Liver (tissue), 9 donors: ENCODE data around the gene DAPK3. TPM values are rescaled to one million over a fixed set of nuclear protein-coding genes. Genes with fewer than 3 reads are reported as not detected.

Source experiments
- DNase-seq: peaks from one replicate; pipeline ENCODE4 v3.0.0-alpha.2; 2017; ENCODE audit warnings: low spot score
- H3K27ac ChIP-seq, 2 donors: one replicate each; pipeline ENCODE4 v1.7.0; 2013; ENCODE audit warnings: inconsistent platforms in 2 of 2, low read length in 2 of 2, control low read depth in 1 of 2, low read depth in 1 of 2, mild to moderate bottlenecking in 1 of 2
- H3K27me3 ChIP-seq, 4 donors: one replicate each; pipeline versions ENCODE4 v1.6.1 to v1.7.0; 2013; ENCODE audit warnings: low read length in 3 of 4, inconsistent platforms in 1 of 4, mild to moderate bottlenecking in 1 of 4, moderate library complexity in 1 of 4; ENCODE audit not compliant: control insufficient read depth in 4 of 4, insufficient read depth in 4 of 4
- H3K36me3 ChIP-seq, 4 donors: one replicate each; pipeline versions ENCODE4 v1.6.1 to v1.7.0; 2013; ENCODE audit warnings: low read length in 3 of 4, mild to moderate bottlenecking in 3 of 4, low read depth in 1 of 4, moderate library complexity in 1 of 4; ENCODE audit not compliant: control insufficient read depth in 4 of 4, insufficient read depth in 3 of 4
- H3K4me1 ChIP-seq, 4 donors: one replicate each; pipeline versions ENCODE4 v1.6.1 to v1.7.0; 2013; ENCODE audit warnings: low read length in 3 of 4, mild to moderate bottlenecking in 3 of 4, moderate library complexity in 1 of 4; ENCODE audit not compliant: control insufficient read depth in 4 of 4, insufficient read depth in 4 of 4
- H3K4me3 ChIP-seq, 3 donors: one replicate each; pipeline versions ENCODE4 v1.6.1 to v1.7.0; 2013; ENCODE audit warnings: low read length in 3 of 3, control low read depth in 1 of 3, low read depth in 1 of 3, mild to moderate bottlenecking in 1 of 3
- H3K9ac ChIP-seq, 2 donors: one replicate each; pipeline ENCODE4 v1.7.0; 2013; ENCODE audit warnings: low read length in 2 of 2, mild to moderate bottlenecking in 2 of 2, moderate library complexity in 2 of 2, control low read depth in 1 of 2, low read depth in 1 of 2
- H3K9me3 ChIP-seq, 4 donors: one replicate each; pipeline versions ENCODE4 v1.6.1 to v1.7.0; 2013; ENCODE audit warnings: low read length in 3 of 4; ENCODE audit not compliant: control insufficient read depth in 4 of 4
- EGR1 ChIP-seq, 2 donors: IDR thresholded peaks; 2 replicates each; pipeline ENCODE4 v1.6.1; 2016 to 2018; ENCODE audit warnings: antibody characterized with exemption in 2 of 2, low read depth in 2 of 2
- GABPA ChIP-seq, 2 donors: IDR thresholded peaks in 1 of 2; conservative IDR thresholded peaks in 1 of 2; 2 replicates each; pipeline ENCODE4 v1.6.1; 2016; ENCODE audit warnings: antibody characterized with exemption in 2 of 2, mild to moderate bottlenecking in 1 of 2, moderate library complexity in 1 of 2
- HNF4A ChIP-seq, 2 donors: conservative IDR thresholded peaks; 2 replicates each; pipeline ENCODE4 v1.6.1; 2016; ENCODE audit warnings: antibody characterized with exemption in 2 of 2, mild to moderate bottlenecking in 2 of 2
- HNF4G ChIP-seq: IDR thresholded peaks from 2 replicates; pipeline ENCODE4 v1.6.1; 2016; ENCODE audit warnings: antibody characterized with exemption
- JUND ChIP-seq, 2 donors: IDR thresholded peaks; 2 replicates each; pipeline ENCODE4 v1.6.1; 2016; ENCODE audit warnings: antibody characterized with exemption in 2 of 2
- NR2F2 ChIP-seq: IDR thresholded peaks from 2 replicates; pipeline ENCODE4 v1.6.1; 2016; ENCODE audit warnings: antibody characterized with exemption
- RXRA ChIP-seq, 2 donors: IDR thresholded peaks; 2 replicates each; pipeline ENCODE4 v1.6.1; 2017 to 2018; ENCODE audit warnings: antibody characterized with exemption in 2 of 2, mild to moderate bottlenecking in 1 of 2
- SP1 ChIP-seq: IDR thresholded peaks from 2 replicates; pipeline ENCODE4 v1.6.1; 2018; ENCODE audit warnings: antibody characterized with exemption, mild to moderate bottlenecking
- TAF1 ChIP-seq: conservative IDR thresholded peaks from 2 replicates; pipeline ENCODE4 v1.6.1; 2016; ENCODE audit warnings: antibody characterized with exemption, mild to moderate bottlenecking
- YY1 ChIP-seq: IDR thresholded peaks from 2 replicates; pipeline ENCODE4 v1.6.1; 2016; ENCODE audit warnings: antibody characterized with exemption, mild to moderate bottlenecking
- WGBS: extraction: QIAGEN DNeasy Blood & Tissue Kit; methylation state at CpG from one replicate; pipeline ENCODE4 v1.1.7; 2013; 5-methylcytosine and 5-hydroxymethylcytosine counted together
- polyA plus RNA-seq, 2 donors: library from polyadenylated mRNA; stranded (reverse) in 1 of 2; unstranded in 1 of 2; fragments of 200-250 nt in 1 of 2; fragments of >200 nt in 1 of 2; fragmentation: Nextera tagmentation in 1 of 2; extraction: Ambion mirVana in 1 of 2; gene quantifications; one replicate each; pipeline versions ENCODE4 v1.2.1 to v1.2.3, GENCODE V29; 2013 to 2015
- total RNA-seq, 2 donors: library from RNA; depleted of rRNA; stranded (reverse); fragments of >200 nt; gene quantifications; one replicate each; pipeline ENCODE4 v1.2.3, GENCODE V29; 2014
- TF ChIP-seq, protein P1 (sequence below): fragments of 150-350 bp; IDR thresholded peaks from 2 replicates; pipeline ENCODE4 v1.5.1; 2017; ENCODE audit warnings: improper control_type of control experiment, low read depth, low read length; ENCODE audit not compliant: missing input control
- TF ChIP-seq, protein P2 (sequence below): IDR thresholded peaks from 2 replicates; pipeline ENCODE4 v1.6.1; 2016; ENCODE audit warnings: antibody characterized with exemption, mild to moderate bottlenecking
- TF ChIP-seq, protein P3 (sequence below): IDR thresholded peaks from 2 replicates; pipeline ENCODE4 v1.6.1; 2016; ENCODE audit warnings: antibody characterized with exemption
- TF ChIP-seq, protein P4 (sequence below): IDR thresholded peaks from 2 replicates; pipeline ENCODE4 v1.6.1; 2016; ENCODE audit warnings: antibody characterized with exemption
- donor health status: healthy.
- donor health status: healthy.
- donor health status: healthy.
- donor health status: healthy.
- donor health status: healthy.

DAPK3 gene
- total and polyA plus RNA-seq, 4 donors = 3.0 to 29.5 (median 23.8) TPM

DNA sequence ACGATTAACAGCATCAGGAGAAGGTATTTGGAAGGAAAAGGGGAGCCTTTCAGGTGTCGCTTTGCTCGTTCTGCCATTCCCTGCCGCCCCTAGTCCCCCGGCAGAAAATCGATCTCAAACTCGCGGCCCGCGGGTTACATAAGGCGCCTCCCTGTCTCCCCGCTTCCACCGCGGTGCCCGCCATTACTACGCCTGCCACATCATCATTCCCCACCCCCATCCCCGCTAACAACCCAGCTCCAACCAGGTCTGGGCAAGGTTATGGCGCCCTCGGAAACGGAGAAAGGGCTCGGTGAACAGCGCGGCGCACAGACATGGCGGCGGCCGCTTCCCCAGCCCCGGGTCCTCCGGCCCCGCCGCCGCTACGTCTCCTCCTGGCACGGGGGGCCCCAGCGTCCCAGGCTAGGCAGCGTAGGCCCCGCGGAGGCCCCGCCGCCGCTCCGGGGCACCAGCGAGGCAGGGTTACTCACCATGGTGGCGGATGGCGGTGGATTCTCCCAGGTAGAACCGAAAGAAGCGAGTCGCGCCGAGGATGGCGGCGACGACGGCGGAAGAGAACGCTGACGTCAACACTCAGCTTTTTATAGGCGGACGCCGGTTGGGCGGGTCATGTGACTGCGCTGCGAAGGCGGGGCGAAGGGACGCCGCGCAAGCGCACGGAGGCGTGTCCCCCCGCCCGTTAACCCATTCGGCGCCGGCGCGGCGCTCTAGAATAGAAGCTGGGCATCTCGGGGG lies 14.2 kb upstream of the DAPK3 start, which contains the start of gene EEF2:
Gene EEF2 (minus strand): TSS at position 556 of the 735 bp plus-strand sequence. CDS start 83 bp downstream, at position 473.
- no peaks in the 10 kb centered on the region for H3K27me3 ChIP-seq
- under 1% methylated on average over 80 of the region's 80 CpGs for WGBS
- peak within 1 kb of the TSS; percentile 74 to 99 (median 98) for H3K4me3 ChIP-seq
- H3K9me3 ChIP-seq = no peaks in the 10 kb centered on the region
- peaks cover 0 to 38% (median 31%) of the 10 kb centered on the region in 4 donors for H3K4me1 ChIP-seq
- no peak for TF ChIP-seq HNF4G
- peak; percentile 28 to 75 for TF ChIP-seq JUND (IDR thresholded peaks at IDR 0.05)
- TF ChIP-seq, protein P1, sequence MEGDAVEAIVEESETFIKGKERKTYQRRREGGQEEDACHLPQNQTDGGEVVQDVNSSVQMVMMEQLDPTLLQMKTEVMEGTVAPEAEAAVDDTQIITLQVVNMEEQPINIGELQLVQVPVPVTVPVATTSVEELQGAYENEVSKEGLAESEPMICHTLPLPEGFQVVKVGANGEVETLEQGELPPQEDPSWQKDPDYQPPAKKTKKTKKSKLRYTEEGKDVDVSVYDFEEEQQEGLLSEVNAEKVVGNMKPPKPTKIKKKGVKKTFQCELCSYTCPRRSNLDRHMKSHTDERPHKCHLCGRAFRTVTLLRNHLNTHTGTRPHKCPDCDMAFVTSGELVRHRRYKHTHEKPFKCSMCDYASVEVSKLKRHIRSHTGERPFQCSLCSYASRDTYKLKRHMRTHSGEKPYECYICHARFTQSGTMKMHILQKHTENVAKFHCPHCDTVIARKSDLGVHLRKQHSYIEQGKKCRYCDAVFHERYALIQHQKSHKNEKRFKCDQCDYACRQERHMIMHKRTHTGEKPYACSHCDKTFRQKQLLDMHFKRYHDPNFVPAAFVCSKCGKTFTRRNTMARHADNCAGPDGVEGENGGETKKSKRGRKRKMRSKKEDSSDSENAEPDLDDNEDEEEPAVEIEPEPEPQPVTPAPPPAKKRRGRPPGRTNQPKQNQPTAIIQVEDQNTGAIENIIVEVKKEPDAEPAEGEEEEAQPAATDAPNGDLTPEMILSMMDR = no peak
- peak; percentile 44 for TF ChIP-seq SP1
- TF ChIP-seq GABPA (IDR thresholded peaks at IDR 0.05 in 1 of 2, conservative IDR thresholded peaks at IDR 0.05 in 1 of 2) = no peak
- TF ChIP-seq, protein P2, sequence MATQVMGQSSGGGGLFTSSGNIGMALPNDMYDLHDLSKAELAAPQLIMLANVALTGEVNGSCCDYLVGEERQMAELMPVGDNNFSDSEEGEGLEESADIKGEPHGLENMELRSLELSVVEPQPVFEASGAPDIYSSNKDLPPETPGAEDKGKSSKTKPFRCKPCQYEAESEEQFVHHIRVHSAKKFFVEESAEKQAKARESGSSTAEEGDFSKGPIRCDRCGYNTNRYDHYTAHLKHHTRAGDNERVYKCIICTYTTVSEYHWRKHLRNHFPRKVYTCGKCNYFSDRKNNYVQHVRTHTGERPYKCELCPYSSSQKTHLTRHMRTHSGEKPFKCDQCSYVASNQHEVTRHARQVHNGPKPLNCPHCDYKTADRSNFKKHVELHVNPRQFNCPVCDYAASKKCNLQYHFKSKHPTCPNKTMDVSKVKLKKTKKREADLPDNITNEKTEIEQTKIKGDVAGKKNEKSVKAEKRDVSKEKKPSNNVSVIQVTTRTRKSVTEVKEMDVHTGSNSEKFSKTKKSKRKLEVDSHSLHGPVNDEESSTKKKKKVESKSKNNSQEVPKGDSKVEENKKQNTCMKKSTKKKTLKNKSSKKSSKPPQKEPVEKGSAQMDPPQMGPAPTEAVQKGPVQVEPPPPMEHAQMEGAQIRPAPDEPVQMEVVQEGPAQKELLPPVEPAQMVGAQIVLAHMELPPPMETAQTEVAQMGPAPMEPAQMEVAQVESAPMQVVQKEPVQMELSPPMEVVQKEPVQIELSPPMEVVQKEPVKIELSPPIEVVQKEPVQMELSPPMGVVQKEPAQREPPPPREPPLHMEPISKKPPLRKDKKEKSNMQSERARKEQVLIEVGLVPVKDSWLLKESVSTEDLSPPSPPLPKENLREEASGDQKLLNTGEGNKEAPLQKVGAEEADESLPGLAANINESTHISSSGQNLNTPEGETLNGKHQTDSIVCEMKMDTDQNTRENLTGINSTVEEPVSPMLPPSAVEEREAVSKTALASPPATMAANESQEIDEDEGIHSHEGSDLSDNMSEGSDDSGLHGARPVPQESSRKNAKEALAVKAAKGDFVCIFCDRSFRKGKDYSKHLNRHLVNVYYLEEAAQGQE = peak; percentile 94
- TF ChIP-seq, protein P3, sequence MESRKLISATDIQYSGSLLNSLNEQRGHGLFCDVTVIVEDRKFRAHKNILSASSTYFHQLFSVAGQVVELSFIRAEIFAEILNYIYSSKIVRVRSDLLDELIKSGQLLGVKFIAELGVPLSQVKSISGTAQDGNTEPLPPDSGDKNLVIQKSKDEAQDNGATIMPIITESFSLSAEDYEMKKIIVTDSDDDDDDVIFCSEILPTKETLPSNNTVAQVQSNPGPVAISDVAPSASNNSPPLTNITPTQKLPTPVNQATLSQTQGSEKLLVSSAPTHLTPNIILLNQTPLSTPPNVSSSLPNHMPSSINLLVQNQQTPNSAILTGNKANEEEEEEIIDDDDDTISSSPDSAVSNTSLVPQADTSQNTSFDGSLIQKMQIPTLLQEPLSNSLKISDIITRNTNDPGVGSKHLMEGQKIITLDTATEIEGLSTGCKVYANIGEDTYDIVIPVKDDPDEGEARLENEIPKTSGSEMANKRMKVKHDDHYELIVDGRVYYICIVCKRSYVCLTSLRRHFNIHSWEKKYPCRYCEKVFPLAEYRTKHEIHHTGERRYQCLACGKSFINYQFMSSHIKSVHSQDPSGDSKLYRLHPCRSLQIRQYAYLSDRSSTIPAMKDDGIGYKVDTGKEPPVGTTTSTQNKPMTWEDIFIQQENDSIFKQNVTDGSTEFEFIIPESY = no peak
- TF ChIP-seq NR2F2 = no peak
- TF ChIP-seq YY1 = peak; percentile 96
- TF ChIP-seq, protein P4, sequence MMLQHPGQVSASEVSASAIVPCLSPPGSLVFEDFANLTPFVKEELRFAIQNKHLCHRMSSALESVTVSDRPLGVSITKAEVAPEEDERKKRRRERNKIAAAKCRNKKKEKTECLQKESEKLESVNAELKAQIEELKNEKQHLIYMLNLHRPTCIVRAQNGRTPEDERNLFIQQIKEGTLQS = peak; percentile 50
- peak; percentile 99 for TF ChIP-seq TAF1
- H3K36me3 ChIP-seq = peaks cover 25 to 38% (median 35%) of the 10 kb centered on the region in 4 donors
- H3K9ac ChIP-seq = peak within 1 kb of the TSS; percentile 84 to 99
- peak within 1 kb of the TSS; percentile 91 to 97 for H3K27ac ChIP-seq
- peak; percentile 93 for DNase-seq

DNA sequence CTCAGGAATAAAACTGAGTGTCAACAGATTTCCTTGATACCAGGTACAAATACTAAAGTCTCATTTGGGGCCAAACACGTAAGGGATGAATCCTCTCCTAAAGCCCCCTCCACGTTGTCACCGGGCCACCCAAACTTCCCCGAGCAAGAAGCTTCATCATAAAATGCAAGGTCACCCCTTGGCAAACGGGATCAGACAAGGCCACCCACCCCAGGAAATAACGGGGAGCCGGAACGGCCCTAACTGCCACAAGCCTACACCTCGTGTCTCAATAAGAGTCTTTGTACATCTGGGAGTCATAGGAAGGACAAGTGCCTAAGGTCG lies 13.6 kb upstream of the DAPK3 start:
- H3K27ac ChIP-seq = peak overlapping the region; percentile 91 to 97
- peak overlapping the region; percentile 74 to 99 (median 98) for H3K4me3 ChIP-seq
- H3K9me3 ChIP-seq = no peaks in the 10 kb centered on the region
- H3K4me1 ChIP-seq = peaks cover 0 to 38% (median 31%) of the 10 kb centered on the region in 4 donors
- DNase-seq = peak; percentile 36
- TF ChIP-seq GABPA (IDR thresholded peaks at IDR 0.05 in 1 of 2, conservative IDR thresholded peaks at IDR 0.05 in 1 of 2) (no peak), TAF1 (no peak), EGR1 (IDR thresholded peaks at IDR 0.05; ENCODE audit: low read depth in 2 of 2) (no peak), RXRA (IDR thresholded peaks at IDR 0.05) (no peak), HNF4A (conservative IDR thresholded peaks at IDR 0.05) (no peak)
- H3K27me3 ChIP-seq = no peaks in the 10 kb centered on the region
- under 1% methylated on average over 10 of the region's 10 CpGs for WGBS
- H3K9ac ChIP-seq = peak overlapping the region; percentile 84 to 99
- H3K36me3 ChIP-seq = peaks cover 30 to 43% (median 40%) of the 10 kb centered on the region in 4 donors
